Measurements from ENCODE around the gene UBXN4.

UBXN4 gene

GRCh38 chr2:135732561-135732960, 9.1 kb upstream of the UBXN4 start:
- Histone ChIP-seq H3K9ac (no peak overlapping the region), H3K4me3 (no peak overlapping the region), H4K20me1 (no peaks in the 10 kb centered on the region), H3K9me3 (no peaks in the 10 kb centered on the region), H3K27me3 (no peaks in the 10 kb centered on the region), H3K4me1 (no peaks in the 10 kb centered on the region), H3K36me3 (no peaks in the 10 kb centered on the region), H3K4me2 (no peak overlapping the region), H3K27ac (no peak overlapping the region)
- TF ChIP-seq Cebpa-rat (IDR thresholded peaks at IDR 0.05), result no peak

- Histone ChIP-seq H3K4me3 (no peak overlapping the region), H3K4me1 (no peaks in the 10 kb centered on the region), H4K20me1 (no peaks in the 10 kb centered on the region), H3K4me2 (no peak overlapping the region), H3K36me3 (no peaks in the 10 kb centered on the region), H3K27me3 (no peaks in the 10 kb centered on the region), H3K27ac (no peak overlapping the region), H3K9ac (no peak overlapping the region), H3K9me3 (no peaks in the 10 kb centered on the region)
- no peak for TF ChIP-seq Cebpa-rat (IDR thresholded peaks at IDR 0.05)
These were observed 8.6 kb upstream of the UBXN4 start for GRCh38 chr2:135733045-135733444.

- Histone ChIP-seq H3K4me3 (no peak overlapping the region), H4K20me1 (no peaks in the 10 kb centered on the region), H3K36me3 (no peaks in the 10 kb centered on the region), H3K9ac (no peak overlapping the region), H3K4me2 (no peak overlapping the region), H3K27ac (no peak overlapping the region), H3K9me3 (no peaks in the 10 kb centered on the region), H3K4me1 (no peaks in the 10 kb centered on the region), H3K27me3 (no peaks in the 10 kb centered on the region)
- TF ChIP-seq Cebpa-rat (IDR thresholded peaks at IDR 0.05), result no peak
These were observed 5.1 kb upstream of the UBXN4 start for GRCh38 chr2:135736546-135736945.

- Histone ChIP-seq H3K36me3 (peaks cover 9% of the 10 kb centered on the region), H3K27me3 (no peaks in the 10 kb centered on the region), H3K9me3 (no peaks in the 10 kb centered on the region), H4K20me1 (peaks cover 33% of the 10 kb centered on the region), H3K27ac (no peak overlapping the region), H3K9ac (no peak overlapping the region), H3K4me1 (peaks cover 21% of the 10 kb centered on the region), H3K4me2 (no peak overlapping the region), H3K4me3 (no peak overlapping the region)
- no peak for TF ChIP-seq Cebpa-rat (IDR thresholded peaks at IDR 0.05)
These were observed 1.4 kb upstream of the UBXN4 start for GRCh38 chr2:135740206-135740605.

- Histone ChIP-seq H4K20me1 (peaks cover 41% of the 10 kb centered on the region), H3K9me3 (no peaks in the 10 kb centered on the region), H3K36me3 (peaks cover 17% of the 10 kb centered on the region), H3K4me1 (peaks cover 22% of the 10 kb centered on the region), H3K4me3 (peak overlapping the region; percentile 98; the same call in 1 of the 2 replicates), H3K27ac (no peak overlapping the region), H3K4me2 (no peak overlapping the region), H3K27me3 (no peaks in the 10 kb centered on the region), H3K9ac (no peak overlapping the region)
- no peak for TF ChIP-seq Cebpa-rat (IDR thresholded peaks at IDR 0.05)
These were observed 636 bp upstream of the UBXN4 start for GRCh38 chr2:135741043-135741394.

GRCh38 chr2:135742325-135742757, 686 bp downstream of the UBXN4 start:
- Histone ChIP-seq H3K4me2 (peak overlapping the region; percentile 77), H3K9ac (peak overlapping the region; percentile 99), H3K4me3 (peak overlapping the region; percentile 98), H3K36me3 (peaks cover 28% of the 10 kb centered on the region), H3K4me1 (peaks cover 22% of the 10 kb centered on the region), H4K20me1 (peaks cover 54% of the 10 kb centered on the region), H3K9me3 (no peaks in the 10 kb centered on the region), H3K27ac (peak overlapping the region; percentile 99), H3K27me3 (no peaks in the 10 kb centered on the region)
- no peak for TF ChIP-seq Cebpa-rat (IDR thresholded peaks at IDR 0.05)

- H3K9ac ChIP-seq, result peak overlapping the region; percentile 99
- H4K20me1 ChIP-seq, result peaks cover 69% of the 10 kb centered on the region
- H3K9me3 ChIP-seq, result no peaks in the 10 kb centered on the region
- peak overlapping the region; percentile 98 for H3K4me3 ChIP-seq
- no peaks in the 10 kb centered on the region for H3K27me3 ChIP-seq
- TF ChIP-seq Cebpa-rat (IDR thresholded peaks at IDR 0.05), result no peak
- H3K4me1 ChIP-seq, result peaks cover 22% of the 10 kb centered on the region
- peak overlapping the region; percentile 77 for H3K4me2 ChIP-seq
- H3K27ac ChIP-seq, result no peak overlapping the region; the same call in 1 of the 2 replicates
- H3K36me3 ChIP-seq, result peaks cover 44% of the 10 kb centered on the region
These were observed 2.2 kb downstream of the UBXN4 start for GRCh38 chr2:135743860-135744259.

GRCh38 chr2:135744760-135745314, 3.2 kb downstream of the UBXN4 start:
- peaks cover 79% of the 10 kb centered on the region for H4K20me1 ChIP-seq
- H3K27me3 ChIP-seq, result no peaks in the 10 kb centered on the region
- H3K4me3 ChIP-seq, result no peak overlapping the region
- TF ChIP-seq Cebpa-rat (IDR thresholded peaks at IDR 0.05), result no peak
- peaks cover 22% of the 10 kb centered on the region for H3K4me1 ChIP-seq
- no peak overlapping the region for H3K9ac ChIP-seq
- no peaks in the 10 kb centered on the region for H3K9me3 ChIP-seq
- H3K4me2 ChIP-seq, result peak overlapping the region; percentile 77
- H3K27ac ChIP-seq, result no peak overlapping the region
- peaks cover 53% of the 10 kb centered on the region for H3K36me3 ChIP-seq

GRCh38 chr2:135745545-135745944, 3.9 kb downstream of the UBXN4 start:
- H3K4me2 ChIP-seq, result no peak overlapping the region
- H3K27ac ChIP-seq, result no peak overlapping the region

GRCh38 chr2:135755573-135755972, 13.9 kb downstream of the UBXN4 start:
- Histone ChIP-seq H3K4me3 (no peak overlapping the region), H3K36me3 (peaks cover 94% of the 10 kb centered on the region), H4K20me1 (peaks cover 7% of the 10 kb centered on the region), H3K9ac (no peak overlapping the region), H3K4me1 (no peaks in the 10 kb centered on the region), H3K27me3 (no peaks in the 10 kb centered on the region), H3K27ac (no peak overlapping the region), H3K9me3 (peaks cover 53% of the 10 kb centered on the region), H3K4me2 (no peak overlapping the region)
- no peak for TF ChIP-seq Cebpa-rat (IDR thresholded peaks at IDR 0.05)

More at GRCh38 chr2:135745545-135745944, 3.9 kb downstream of the UBXN4 start:
- no peaks in the 10 kb centered on the region for H3K27me3 ChIP-seq
- no peak overlapping the region for H3K9ac ChIP-seq
- no peaks in the 10 kb centered on the region for H3K9me3 ChIP-seq
- peaks cover 84% of the 10 kb centered on the region for H4K20me1 ChIP-seq
- H3K36me3 ChIP-seq, result peaks cover 59% of the 10 kb centered on the region
- no peak for TF ChIP-seq Cebpa-rat (IDR thresholded peaks at IDR 0.05)
- H3K4me3 ChIP-seq, result no peak overlapping the region
- peaks cover 22% of the 10 kb centered on the region for H3K4me1 ChIP-seq

- Histone ChIP-seq H3K9ac (no peak overlapping the region), H3K4me2 (no peak overlapping the region), H3K36me3 (peaks cover 97% of the 10 kb centered on the region), H3K27ac (no peak overlapping the region), H3K27me3 (no peaks in the 10 kb centered on the region), H4K20me1 (peaks cover 14% of the 10 kb centered on the region), H3K4me3 (no peak overlapping the region), H3K9me3 (peaks cover 53% of the 10 kb centered on the region), H3K4me1 (no peaks in the 10 kb centered on the region)
- TF ChIP-seq Cebpa-rat (IDR thresholded peaks at IDR 0.05), result no peak
These were observed 15.0 kb downstream of the UBXN4 start for GRCh38 chr2:135756692-135757091.

Data from BLaER1 (cell line).